Activated naive CD4-positive, alpha-beta T cell treated with anti-CD3 and anti-CD28 coated beads, Interleukin-2, amount 50 U/mL, for 72 hours (primary cell): ENCODE measurements around the gene SYNRG. TPM values are rescaled to one million over a fixed set of nuclear protein-coding genes. Genes with fewer than 3 reads are reported as not detected.
"Not testable (repeated sequence)": the region's sequence is repeated elsewhere in the genome, so short reads cannot be mapped to it uniquely, and the experiment has no call there.

Source experiments
- ATAC-seq, 2 donors: fragments of 150-1000 bp; cut with Tn5 transposase; 2 replicates each; pipeline ENCODE4 v1.10.0; 2021; ENCODE audit warnings: mild to moderate bottlenecking in 2 of 2, moderate library complexity in 2 of 2
- DNase-seq, 2 donors: peaks; one replicate each; pipeline ENCODE4 v3.0.0; 2021 to 2022; ENCODE audit warnings: low spot score in 2 of 2
- H3K27ac Mint-ChIP-seq, 2 donors: one replicate each; pipeline ENCODE4 v1.8.0; 2022; ENCODE audit warnings: mild to moderate bottlenecking in 2 of 2, mixed read lengths in 2 of 2
- H3K36me3 Mint-ChIP-seq, 2 donors: one replicate each; pipeline ENCODE4 v1.8.0; 2022; ENCODE audit warnings: mixed read lengths in 2 of 2
- H3K9me3 Mint-ChIP-seq, 2 donors: one replicate each; pipeline ENCODE4 v1.8.0; 2022; ENCODE audit warnings: mixed read lengths in 2 of 2
- total RNA-seq, 2 donors: library from RNA; stranded (reverse); gene quantifications; one replicate each; pipeline ENCODE4 v1.2.3, GENCODE V29; 2022

Gene SYNRG
- total RNA-seq, 2 donors from 2014 or later, result 53.3 to 76.5 TPM

- DNase-seq, H3K9me3 Mint-ChIP-seq, ATAC-seq, H3K36me3 Mint-ChIP-seq: not testable (repeated sequence)
- H3K27ac Mint-ChIP-seq, result peak overlapping the region; percentile 85
These were observed 813 bp upstream of the SYNRG start for GRCh38 chr17:37610041-37610420.

DNA sequence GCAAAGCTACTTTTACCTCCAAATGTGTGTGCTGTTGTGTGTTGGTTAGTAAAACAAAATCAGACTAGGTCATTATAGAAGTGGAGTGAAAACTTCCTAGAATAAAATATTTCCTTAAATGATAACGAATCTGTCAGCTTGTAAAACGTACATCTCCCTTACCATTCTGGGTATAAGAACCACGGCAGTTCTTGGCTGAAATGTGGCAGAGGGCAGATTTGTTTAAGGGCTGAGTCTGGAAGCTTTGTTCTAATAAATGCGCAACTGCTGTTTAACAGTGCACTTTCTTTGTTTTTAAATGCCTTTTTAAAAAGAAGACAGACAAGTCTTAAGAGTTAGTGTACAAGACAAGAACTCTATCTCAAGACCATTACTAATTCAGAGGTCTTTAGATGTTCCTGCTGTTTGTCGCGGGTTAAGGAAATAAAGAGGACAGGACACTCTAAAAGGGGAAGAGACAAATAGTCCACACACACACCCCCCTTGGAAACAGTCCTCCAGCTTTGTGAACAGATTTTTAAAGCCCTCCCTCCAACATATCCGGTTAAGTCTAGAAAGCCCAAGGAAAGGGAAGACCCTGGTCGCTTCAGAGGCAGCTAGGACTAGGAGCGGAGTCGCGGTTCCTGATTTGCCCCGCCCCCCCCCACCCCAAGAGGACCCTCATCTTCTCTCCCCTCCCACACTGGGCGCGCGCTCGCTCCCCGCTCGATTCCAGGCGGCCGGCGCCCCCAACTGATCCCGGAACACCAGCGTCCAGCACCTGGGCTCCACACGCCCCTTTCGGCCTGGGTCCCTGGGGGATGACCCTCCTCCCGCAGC, 658 bp downstream of the SYNRG start:
- Mint-ChIP-seq H3K9me3 (no peaks in the 10 kb centered on the region), H3K36me3 (peaks cover 15 to 16% of the 10 kb centered on the region in 2 donors), H3K27ac (peak overlapping the region; percentile 85 to 93)
- ATAC-seq (peak; percentile 9 to 11), DNase-seq (peak in 1 of 2 donors; percentile 16)

- H3K27ac Mint-ChIP-seq, result peak overlapping the region; percentile 85 to 93
- no peak for ATAC-seq
- H3K9me3 Mint-ChIP-seq, result no peaks in the 10 kb centered on the region
- peak in 1 of 2 donors; percentile 27 for DNase-seq
- peaks cover 16 to 22% of the 10 kb centered on the region in 2 donors for H3K36me3 Mint-ChIP-seq
These were observed 1.4 kb downstream of the SYNRG start for GRCh38 chr17:37607637-37608331.

DNA sequence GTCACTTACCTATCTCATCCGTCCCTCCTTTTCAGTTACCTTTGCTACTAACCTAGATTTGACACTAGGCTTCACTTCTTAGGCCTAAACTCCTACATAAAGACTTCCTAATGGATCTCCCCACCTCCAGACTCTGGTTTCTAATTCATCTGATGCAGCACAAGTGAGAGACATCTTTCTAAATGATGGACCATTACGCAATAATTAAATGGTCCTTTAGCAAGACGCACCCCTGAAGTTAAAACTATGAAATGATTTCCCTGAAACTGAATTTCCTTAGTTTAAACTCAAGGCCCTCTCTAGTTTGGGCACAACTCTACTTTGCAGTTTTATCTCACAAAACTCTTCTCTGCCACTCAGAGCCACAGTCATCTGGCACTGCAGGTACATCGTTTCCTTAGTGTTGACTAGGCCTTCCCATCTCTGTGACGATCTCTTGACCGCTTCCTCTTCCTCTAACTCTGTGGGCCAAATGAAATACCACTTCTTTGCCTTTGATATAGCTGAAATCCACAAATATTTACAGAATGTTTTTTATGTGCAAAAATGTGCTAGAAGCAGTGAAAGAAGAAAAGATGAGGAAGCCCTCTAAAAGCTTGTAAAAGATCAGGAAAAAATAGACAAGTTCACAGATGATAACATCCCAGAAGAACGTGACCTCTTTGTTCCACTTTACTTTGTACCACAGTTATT, 3.3 kb downstream of the SYNRG start:
- Mint-ChIP-seq H3K36me3 (peaks cover 16 to 29% of the 10 kb centered on the region in 2 donors), H3K27ac (peak overlapping the region; percentile 82 to 85), H3K9me3 (no peaks in the 10 kb centered on the region)
- DNase-seq (peak in 1 of 2 donors; percentile 14), ATAC-seq (peak; percentile 21 to 62)

DNA sequence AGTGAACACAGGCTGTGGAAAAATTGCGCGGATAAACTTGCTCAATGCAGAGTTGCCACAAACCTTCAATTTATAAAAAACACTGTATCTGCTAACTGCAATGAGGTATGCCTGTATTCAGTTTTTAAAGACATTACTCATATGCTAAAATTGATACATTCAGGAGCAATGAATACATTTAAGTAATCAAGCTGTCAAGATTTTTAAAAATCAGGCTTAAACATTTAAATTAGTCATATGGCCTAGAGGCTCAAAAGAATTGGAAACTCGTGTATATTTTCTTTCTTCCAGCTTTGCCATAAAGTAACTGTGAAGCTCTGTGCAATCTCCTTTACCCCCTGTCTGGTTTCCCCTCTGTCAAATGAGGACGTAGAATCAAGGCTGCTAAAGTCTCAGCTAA, 4.1 kb downstream of the SYNRG start:
- DNase-seq, result no peak
- peaks cover 16 to 29% of the 10 kb centered on the region in 2 donors for H3K36me3 Mint-ChIP-seq
- no peaks in the 10 kb centered on the region for H3K9me3 Mint-ChIP-seq
- ATAC-seq, result no peak
- peak overlapping the region; percentile 75 to 85 for H3K27ac Mint-ChIP-seq

- peaks cover 16 to 29% of the 10 kb centered on the region in 2 donors for H3K36me3 Mint-ChIP-seq
- H3K9me3 Mint-ChIP-seq, result no peaks in the 10 kb centered on the region
- peak overlapping the region; percentile 84 to 85 for H3K27ac Mint-ChIP-seq
- DNase-seq, result peak in 1 of 2 donors; percentile 5
- peak in 1 of 2 donors; percentile 43 for ATAC-seq
These were observed 4.7 kb downstream of the SYNRG start for GRCh38 chr17:37604556-37604955.

DNA sequence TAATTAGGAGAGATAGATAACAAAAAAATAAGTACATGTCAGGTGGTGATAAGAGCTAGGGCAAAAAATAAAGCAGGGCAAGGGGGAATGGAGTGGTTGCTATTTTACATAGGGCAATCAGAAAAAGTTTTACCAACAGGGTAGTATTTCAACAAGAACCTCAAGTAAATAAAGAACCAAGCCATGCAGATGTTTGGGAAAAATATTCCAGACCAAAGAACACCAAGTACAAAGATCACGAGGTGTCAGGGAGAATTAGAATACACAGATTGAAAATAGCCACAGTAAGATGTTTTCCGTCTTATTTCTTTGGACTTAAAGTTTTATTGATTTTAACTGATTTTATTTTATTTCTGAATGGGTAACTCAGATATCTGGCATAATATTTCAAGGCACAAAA, 11.1 kb downstream of the SYNRG start:
- no peaks in the 10 kb centered on the region for H3K9me3 Mint-ChIP-seq
- DNase-seq (no peak), ATAC-seq (no peak)
- no peak overlapping the region for H3K27ac Mint-ChIP-seq
- H3K36me3 Mint-ChIP-seq, result peaks cover 0 to 41% of the 10 kb centered on the region in 2 donors

GRCh38 chr17:37592291-37592690, 16.9 kb downstream of the SYNRG start:
- no peaks in the 10 kb centered on the region for H3K9me3 Mint-ChIP-seq
- H3K27ac Mint-ChIP-seq, result no peak overlapping the region
- DNase-seq, result no peak
- H3K36me3 Mint-ChIP-seq, result peaks cover 11 to 19% of the 10 kb centered on the region in 2 donors
- ATAC-seq, result no peak

DNA sequence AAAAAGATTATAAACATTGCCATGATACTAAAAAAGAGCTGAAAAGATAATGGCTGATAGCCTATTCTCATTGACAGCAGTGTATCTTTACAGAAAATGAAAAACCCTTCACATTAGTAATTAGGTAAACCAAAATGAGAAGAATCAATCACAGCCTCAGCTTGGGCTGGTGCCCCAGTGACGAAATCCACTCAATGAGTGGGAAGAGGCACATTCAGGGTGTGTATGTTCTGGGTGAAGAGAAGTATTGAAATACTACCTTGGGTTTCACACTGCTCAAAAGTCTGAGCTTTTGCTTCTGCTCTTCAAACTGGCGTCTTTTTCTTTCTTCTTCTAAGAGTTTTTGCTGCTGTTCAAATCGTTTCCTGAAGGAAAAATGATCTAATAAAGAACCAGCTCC, 24.2 kb downstream of the SYNRG start:
- Mint-ChIP-seq H3K36me3 (peaks cover 0 to 12% of the 10 kb centered on the region in 2 donors), H3K9me3 (no peaks in the 10 kb centered on the region), H3K27ac (no peak overlapping the region)
- ATAC-seq, result no peak
- DNase-seq, result no peak

DNA sequence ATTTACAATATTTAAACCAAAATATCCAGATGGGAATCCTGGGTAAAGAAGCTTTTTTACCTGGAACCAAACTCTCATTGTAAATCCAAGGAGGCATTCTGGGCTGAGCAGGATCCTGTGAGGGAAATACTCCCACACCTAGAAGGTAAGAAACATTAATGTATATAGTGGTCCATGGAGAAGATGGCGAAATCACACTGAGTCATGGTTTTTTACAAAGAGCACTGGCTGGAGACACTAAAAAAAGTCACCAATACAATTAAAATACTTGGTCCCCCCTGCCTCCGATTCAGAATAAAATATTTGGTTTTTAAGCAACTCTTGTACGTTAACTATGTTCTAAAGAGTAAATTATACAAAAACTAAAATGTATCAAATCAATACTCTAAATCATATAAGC, 32.9 kb downstream of the SYNRG start:
- Mint-ChIP-seq H3K36me3 (peaks cover 6 to 17% of the 10 kb centered on the region in 2 donors), H3K9me3 (peaks cover 0 to 4% of the 10 kb centered on the region in 2 donors), H3K27ac (no peak overlapping the region)
- no peak for ATAC-seq
- DNase-seq, result no peak

GRCh38 chr17:37574427-37574826, 34.8 kb downstream of the SYNRG start:
- ATAC-seq (no peak), DNase-seq (no peak)
- peak overlapping the region in 1 of 2 donors; percentile 9 for H3K27ac Mint-ChIP-seq
- peaks cover 0 to 4% of the 10 kb centered on the region in 2 donors for H3K9me3 Mint-ChIP-seq
- peaks cover 6 to 17% of the 10 kb centered on the region in 2 donors for H3K36me3 Mint-ChIP-seq

DNA sequence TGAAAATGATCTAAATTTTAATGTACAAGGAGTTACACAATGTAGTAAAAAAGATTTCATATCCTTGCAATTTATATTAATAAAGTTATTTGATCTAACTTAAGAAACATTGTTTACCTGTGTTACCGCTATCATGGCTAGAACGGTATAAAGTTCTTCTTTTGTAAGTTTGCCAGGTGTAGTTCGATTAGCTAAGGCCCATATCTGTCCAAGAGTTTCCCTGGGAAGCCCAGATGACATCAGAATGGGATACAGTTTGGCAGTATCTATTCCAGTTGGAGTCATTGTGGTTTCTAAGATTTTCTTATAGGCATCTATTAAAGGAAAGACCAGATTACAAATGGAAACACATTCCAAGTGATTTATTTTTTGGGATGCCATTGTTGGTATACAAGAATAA, 37.5 kb downstream of the SYNRG start:
- Mint-ChIP-seq H3K27ac (no peak overlapping the region), H3K36me3 (peaks cover 18 to 31% of the 10 kb centered on the region in 2 donors)
- no peak for ATAC-seq

GRCh38 chr17:37570527-37571093, 38.6 kb downstream of the SYNRG start:
- H3K36me3 Mint-ChIP-seq, result peaks cover 20 to 32% of the 10 kb centered on the region in 2 donors

More for the DNA sequence above, 37.5 kb downstream of the SYNRG start:
- no peak for DNase-seq
- peaks cover 0 to 4% of the 10 kb centered on the region in 2 donors for H3K9me3 Mint-ChIP-seq

DNA sequence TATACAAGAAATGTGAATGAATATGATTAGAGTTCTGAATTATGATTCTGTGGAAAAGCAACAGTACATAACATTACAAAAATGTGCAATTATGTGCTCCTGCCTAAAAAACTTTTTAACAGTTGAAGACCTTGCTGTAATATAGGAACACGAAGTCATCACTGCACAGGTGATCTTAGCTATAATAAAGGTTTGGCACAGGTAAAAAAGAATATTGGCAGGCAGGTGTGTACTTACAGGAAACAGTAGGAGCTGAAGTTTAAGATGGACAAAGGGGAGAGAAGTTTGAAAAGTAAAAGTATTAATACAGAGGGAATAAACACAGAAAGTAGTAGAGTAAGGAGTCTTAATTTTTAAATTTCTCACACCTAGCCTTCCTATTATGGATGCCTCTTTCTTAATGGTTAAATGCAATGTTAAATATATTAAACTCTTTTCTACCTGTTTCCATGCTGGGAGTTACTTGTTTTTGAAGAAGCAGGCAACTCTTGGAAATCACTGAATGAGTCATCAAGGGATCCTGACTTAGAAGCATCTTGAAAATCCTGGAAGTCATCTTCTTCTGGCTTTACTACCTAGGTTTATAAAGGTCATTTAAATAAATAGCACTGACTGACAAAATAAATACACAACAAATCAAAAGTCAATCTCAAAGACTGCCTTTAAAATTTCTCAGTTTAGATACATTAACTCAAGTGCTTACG, 40.7 kb downstream of the SYNRG start:
- H3K36me3 Mint-ChIP-seq, result peaks cover 18 to 31% of the 10 kb centered on the region in 2 donors
- H3K9me3 Mint-ChIP-seq, result no peaks in the 10 kb centered on the region
- DNase-seq (no peak), ATAC-seq (no peak)
- H3K27ac Mint-ChIP-seq, result peak overlapping the region; percentile 14 to 44

More at GRCh38 chr17:37570527-37571093, 38.6 kb downstream of the SYNRG start:
- peaks cover 0 to 4% of the 10 kb centered on the region in 2 donors for H3K9me3 Mint-ChIP-seq
- peak in 1 of 2 donors; percentile 13 for DNase-seq
- H3K27ac Mint-ChIP-seq, result no peak overlapping the region
- peak; percentile 60 to 69 for ATAC-seq

GRCh38 chr17:37567538-37567937, 41.7 kb downstream of the SYNRG start:
- no peak for ATAC-seq
- no peak for DNase-seq
- H3K27ac Mint-ChIP-seq, result peak overlapping the region in 1 of 2 donors; percentile 63
- H3K36me3 Mint-ChIP-seq, result peaks cover 18 to 31% of the 10 kb centered on the region in 2 donors
- H3K9me3 Mint-ChIP-seq, result no peaks in the 10 kb centered on the region

DNA sequence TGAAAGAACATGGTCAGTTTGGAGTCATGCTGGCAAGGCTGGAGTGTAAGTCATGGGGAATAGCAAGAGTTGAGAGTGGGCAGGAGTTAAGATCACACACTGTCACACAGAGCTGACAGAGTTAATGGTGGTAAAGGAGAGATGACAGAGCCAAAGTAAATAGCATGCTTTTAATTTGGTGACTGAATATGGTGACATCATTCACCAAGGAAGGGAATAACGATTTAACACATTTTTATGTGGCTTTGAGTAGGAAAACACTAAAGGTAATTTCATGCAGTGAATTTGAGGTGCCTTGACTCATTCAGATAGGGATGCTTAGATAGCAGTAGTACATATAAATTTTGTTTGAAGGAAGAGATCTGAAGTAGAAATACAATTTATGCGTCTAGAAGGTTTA, 42.1 kb downstream of the SYNRG start:
- Mint-ChIP-seq H3K9me3 (no peaks in the 10 kb centered on the region), H3K36me3 (peaks cover 18 to 31% of the 10 kb centered on the region in 2 donors), H3K27ac (no peak overlapping the region)
- ATAC-seq (no peak), DNase-seq (no peak)
